Panc1 (cell line): Measurements from ENCODE around the gene TLX1. TPM values are rescaled to one million over a fixed set of nuclear protein-coding genes. Genes with fewer than 3 reads are reported as not detected.

Source experiments
- ATAC-seq: fragments of 200-7000 bp; cut with Tn5 transposase; 2 replicates; pipeline ENCODE4 v1.9.1; 2020; ENCODE audit warnings: mild to moderate bottlenecking, moderate library complexity
- BruUV-seq: library from RNA; stranded (reverse); fragments of 400-500 nt; replicated peaks from 2 replicates; lab custom pipeline; 2021; lab: Mats Ljungman, UMichigan
- CTCF ChIA-PET: fragments of 300-600 bp; sonication (Branson Sonifier 250); formaldehyde crosslinking; loops from one replicate; lab custom pipeline; 2022; ENCODE audit warnings: antibody characterized with exemption; lab: Charles Lee
- POLR2A ChIA-PET: fragments of 300-600 bp; sonication (Branson Sonifier 250); formaldehyde crosslinking; loops from one replicate; lab custom pipeline; 2022; ENCODE audit warnings: antibody characterized with exemption; lab: Charles Lee
- DNase-seq: peaks from one replicate; pipeline ENCODE4 v3.0.0-alpha.2; 2010; ENCODE audit warnings: low read depth, low spot score
- H3K27ac ChIP-seq: 2 replicates; pipeline ENCODE4 v1.5.1; 2011; ENCODE audit warnings: mild to moderate bottlenecking, low read length, inconsistent platforms
- H3K27me3 ChIP-seq: fragments of 200-500 bp; sonication (Bioruptor generic); 2 replicates; pipeline ENCODE4 v1.6.0; 2014; ENCODE audit warnings: low read length, inconsistent platforms; ENCODE audit not compliant: control insufficient read depth, insufficient read depth
- H3K36me3 ChIP-seq: fragments of 200-500 bp; sonication (Bioruptor generic); 2 replicates; pipeline ENCODE4 v1.5.1; 2014; ENCODE audit warnings: inconsistent platforms, mild to moderate bottlenecking, low read length, moderate library complexity; ENCODE audit not compliant: control insufficient read depth, insufficient read depth
- H3K4me1 ChIP-seq: 2 replicates; pipeline ENCODE4 v1.5.1; 2011; ENCODE audit warnings: inconsistent platforms, mild to moderate bottlenecking, low read length, moderate library complexity; ENCODE audit not compliant: control insufficient read depth, insufficient read depth
- H3K4me3 ChIP-seq, 2 experiments: 2 replicates each; pipeline ENCODE4 v1.5.1; 2011 to 2012; ENCODE audit warnings: low read depth in 2 of 2, low read length in 2 of 2, mild to moderate bottlenecking in 2 of 2, inconsistent platforms in 1 of 2, moderate library complexity in 1 of 2
- H3K9me3 ChIP-seq: fragments of 200-500 bp; sonication (Bioruptor generic); 2 replicates; pipeline ENCODE4 v1.5.1; 2014; ENCODE audit warnings: low read depth, mild to moderate bottlenecking, inconsistent platforms, low read length, moderate library complexity; ENCODE audit not compliant: control insufficient read depth, insufficient read depth
- CTCF ChIP-seq: fragments of 450-650 bp; IDR thresholded peaks from 2 replicates; pipeline ENCODE4 v1.5.1; 2017; ENCODE audit warnings: mild to moderate bottlenecking
- POLR2AphosphoS5 ChIP-seq: IDR thresholded peaks from 2 replicates; pipeline ENCODE4 v1.6.1; 2012; ENCODE audit warnings: mild to moderate bottlenecking, low read depth, low read length, moderate library complexity
- SIN3A ChIP-seq: IDR thresholded peaks from 2 replicates; pipeline ENCODE4 v1.6.1; 2012; ENCODE audit warnings: low read depth, mild to moderate bottlenecking, low read length, moderate library complexity, borderline replicate concordance; ENCODE audit not compliant: insufficient read depth
- TCF7L2 ChIP-seq: IDR thresholded peaks from 2 replicates; pipeline ENCODE4 v1.6.1; 2011; ENCODE audit warnings: mild to moderate bottlenecking, low read depth, low read length, inconsistent platforms
- in situ Hi-C: cut with HindIII; loops from 2 replicates; pipeline ENCODE4 v1.10.0; 2016; ENCODE audit warnings: low sequenced_read_pairs, low pct_unique_long_range_greater_than_20kb
- intact Hi-C: fragments of 100-400 bp; cut with micrococcal nuclease; formaldehyde crosslinking; loops from one replicate; pipeline ENCODE4 v1.10.0; 2022; ENCODE audit not compliant: unreplicated experiment
- total RNA-seq: library from RNA; stranded (reverse); gene quantifications from one replicate; pipeline ENCODE4 v1.2.1, GENCODE V29; 2021; ENCODE audit not compliant: unreplicated experiment
- TF ChIP-seq, protein P1 (sequence below), 2 experiments: IDR thresholded peaks; 2 replicates each; pipeline ENCODE4 v1.6.1; 2011 to 2012; ENCODE audit warnings: low read depth in 2 of 2, control low read depth in 1 of 2, low read length in 1 of 2, mild to moderate bottlenecking in 1 of 2, moderate library complexity in 1 of 2; ENCODE audit not compliant: insufficient read depth in 1 of 2

The TLX1 gene
- total RNA-seq, 1 experiment from 2014 or later, result 0.13 TPM

DNA sequence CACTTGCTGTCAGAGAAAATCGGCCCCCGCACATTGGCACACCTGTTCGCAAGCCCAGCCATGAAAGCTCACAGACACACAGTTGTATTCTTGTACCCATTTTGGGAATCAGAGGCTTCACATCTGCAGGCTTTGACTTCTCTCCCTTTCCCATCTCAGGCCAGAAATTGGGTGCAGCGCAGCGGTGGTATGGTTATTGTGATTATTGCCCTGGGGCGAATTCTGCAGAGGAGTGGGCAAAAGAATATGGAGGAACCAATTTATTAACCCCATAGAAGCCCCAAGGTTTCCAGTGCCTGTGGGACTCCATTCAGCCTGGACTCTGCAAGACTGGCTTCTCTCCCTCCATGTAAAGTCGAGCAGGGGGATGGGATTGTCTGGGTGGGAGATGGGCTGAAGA, 14.0 kb downstream of the TLX1 start:
- Histone ChIP-seq H3K27ac (no peak overlapping the region), H3K9me3 (no peaks in the 10 kb centered on the region; the same call in 1 of the 2 replicates), H3K4me3 (no peak overlapping the region), H3K4me1 (peaks cover 6% of the 10 kb centered on the region), H3K36me3 (no peaks in the 10 kb centered on the region), H3K27me3 (peaks cover 10% of the 10 kb centered on the region; the same call in 1 of the 2 replicates)
- DNase-seq (no peak), ATAC-seq (no peak)
- TF ChIP-seq CTCF (no peak), TCF7L2 (no peak), SIN3A (no peak)
- TF ChIP-seq, protein P1, sequence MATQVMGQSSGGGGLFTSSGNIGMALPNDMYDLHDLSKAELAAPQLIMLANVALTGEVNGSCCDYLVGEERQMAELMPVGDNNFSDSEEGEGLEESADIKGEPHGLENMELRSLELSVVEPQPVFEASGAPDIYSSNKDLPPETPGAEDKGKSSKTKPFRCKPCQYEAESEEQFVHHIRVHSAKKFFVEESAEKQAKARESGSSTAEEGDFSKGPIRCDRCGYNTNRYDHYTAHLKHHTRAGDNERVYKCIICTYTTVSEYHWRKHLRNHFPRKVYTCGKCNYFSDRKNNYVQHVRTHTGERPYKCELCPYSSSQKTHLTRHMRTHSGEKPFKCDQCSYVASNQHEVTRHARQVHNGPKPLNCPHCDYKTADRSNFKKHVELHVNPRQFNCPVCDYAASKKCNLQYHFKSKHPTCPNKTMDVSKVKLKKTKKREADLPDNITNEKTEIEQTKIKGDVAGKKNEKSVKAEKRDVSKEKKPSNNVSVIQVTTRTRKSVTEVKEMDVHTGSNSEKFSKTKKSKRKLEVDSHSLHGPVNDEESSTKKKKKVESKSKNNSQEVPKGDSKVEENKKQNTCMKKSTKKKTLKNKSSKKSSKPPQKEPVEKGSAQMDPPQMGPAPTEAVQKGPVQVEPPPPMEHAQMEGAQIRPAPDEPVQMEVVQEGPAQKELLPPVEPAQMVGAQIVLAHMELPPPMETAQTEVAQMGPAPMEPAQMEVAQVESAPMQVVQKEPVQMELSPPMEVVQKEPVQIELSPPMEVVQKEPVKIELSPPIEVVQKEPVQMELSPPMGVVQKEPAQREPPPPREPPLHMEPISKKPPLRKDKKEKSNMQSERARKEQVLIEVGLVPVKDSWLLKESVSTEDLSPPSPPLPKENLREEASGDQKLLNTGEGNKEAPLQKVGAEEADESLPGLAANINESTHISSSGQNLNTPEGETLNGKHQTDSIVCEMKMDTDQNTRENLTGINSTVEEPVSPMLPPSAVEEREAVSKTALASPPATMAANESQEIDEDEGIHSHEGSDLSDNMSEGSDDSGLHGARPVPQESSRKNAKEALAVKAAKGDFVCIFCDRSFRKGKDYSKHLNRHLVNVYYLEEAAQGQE (IDR thresholded peaks at IDR 0.05; ENCODE audit: insufficient read depth in 1 of 2, low read depth in 2 of 2, low read length in 1 of 2), result no peak
- intact Hi-C loops (loop anchor here (10.0 kb wide), 1 partner anchor 100 kb away; no protein-coding TSS in a partner anchor), in situ Hi-C loops (no loop called here)
- ChIA-PET POLR2A (no interaction called here), CTCF (no interaction called here)
- BruUV-seq, result no TSS peak

DNA sequence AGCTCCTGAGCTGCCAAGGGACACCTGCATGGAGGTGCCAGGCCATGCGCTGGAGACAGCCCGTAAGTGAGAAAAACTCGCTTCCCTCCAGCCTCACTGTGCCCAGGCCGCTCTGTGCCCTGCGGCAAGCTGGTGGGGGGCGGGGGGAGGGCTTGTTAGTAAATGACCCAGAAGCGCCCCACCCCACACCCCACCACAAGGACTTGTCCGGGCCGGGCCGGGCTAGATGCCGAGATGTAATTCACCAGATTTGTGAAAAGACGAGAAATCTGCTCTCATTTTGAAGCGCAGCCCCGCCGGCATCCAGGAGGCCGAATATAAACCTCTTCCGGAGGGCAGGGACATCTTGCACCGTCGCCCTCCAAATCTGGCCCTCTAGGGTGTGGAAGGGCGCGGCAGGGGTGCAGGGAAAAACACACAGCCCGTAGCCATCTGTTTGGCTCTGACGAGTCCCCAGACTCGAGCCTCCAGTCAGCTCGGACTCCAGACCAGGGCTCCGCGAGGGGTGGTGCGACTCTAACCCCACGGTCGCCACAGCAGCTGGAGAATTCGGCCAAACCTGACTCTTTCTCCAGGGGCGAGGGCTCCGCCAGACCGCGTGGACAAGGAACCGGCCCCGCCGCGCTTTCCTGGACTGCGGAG, 14.8 kb downstream of the TLX1 start:
- ATAC-seq (no peak), DNase-seq (no peak)
- no peak overlapping the region for H3K27ac ChIP-seq
- BruUV-seq, result no TSS peak
- H3K4me3 ChIP-seq, result no peak overlapping the region
- H3K4me1 ChIP-seq, result peaks cover 6% of the 10 kb centered on the region
- H3K9me3 ChIP-seq, result no peaks in the 10 kb centered on the region; the same call in 1 of the 2 replicates
- CTCF ChIA-PET, result no interaction called here
- in situ Hi-C loops, result no loop called here
- H3K36me3 ChIP-seq, result no peaks in the 10 kb centered on the region
- peaks cover 12% of the 10 kb centered on the region for H3K27me3 ChIP-seq
- intact Hi-C loops, result loop anchor here (10.0 kb wide), 1 partner anchor 101 kb away; no protein-coding TSS in a partner anchor
- POLR2A ChIA-PET, result no interaction called here
- TF ChIP-seq, protein P1 (IDR thresholded peaks at IDR 0.05; ENCODE audit: insufficient read depth in 1 of 2, low read depth in 2 of 2, low read length in 1 of 2), result no peak
- TF ChIP-seq POLR2AphosphoS5 (no peak), SIN3A (no peak), CTCF (no peak), TCF7L2 (no peak)
